ENCODE measurements around the gene ALOX15.

DNA sequence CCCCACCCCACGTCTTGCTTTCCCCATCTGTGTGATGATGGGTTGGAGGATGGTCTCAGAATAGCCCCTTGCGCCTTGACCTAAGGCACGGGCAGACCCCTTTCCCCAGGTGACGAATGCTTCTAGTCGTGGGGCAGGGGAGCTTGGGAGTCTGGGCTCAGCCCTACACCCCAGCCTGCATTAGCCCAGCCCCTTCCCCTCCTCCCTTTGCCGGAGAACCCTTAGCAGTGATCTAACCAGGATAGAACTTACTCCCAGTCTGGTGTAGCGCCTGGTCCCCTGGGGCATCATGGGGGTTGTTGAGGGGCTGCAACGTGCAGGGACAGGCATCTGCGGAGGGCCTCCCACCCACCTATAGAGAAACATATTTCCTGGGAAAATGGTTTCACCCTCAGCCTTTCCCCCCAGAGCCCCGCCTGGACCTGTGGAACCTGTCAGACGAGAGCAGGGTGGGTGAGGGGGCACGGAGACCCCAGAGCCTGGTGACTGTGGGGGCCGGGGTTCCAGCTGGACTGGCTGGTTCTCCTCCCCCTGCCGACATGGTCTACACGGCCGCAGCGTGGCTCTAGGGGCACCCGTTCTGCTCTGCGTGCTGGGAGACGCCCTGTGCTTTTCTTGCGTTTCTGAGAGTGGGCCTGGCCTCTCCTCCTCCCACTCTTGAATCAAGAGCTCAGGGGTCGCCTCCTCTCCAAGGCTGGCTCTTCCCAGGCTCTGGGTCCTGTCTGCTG is 52.4 kb downstream of the ALOX15 start:
- TF ChIP-seq, protein P1, sequence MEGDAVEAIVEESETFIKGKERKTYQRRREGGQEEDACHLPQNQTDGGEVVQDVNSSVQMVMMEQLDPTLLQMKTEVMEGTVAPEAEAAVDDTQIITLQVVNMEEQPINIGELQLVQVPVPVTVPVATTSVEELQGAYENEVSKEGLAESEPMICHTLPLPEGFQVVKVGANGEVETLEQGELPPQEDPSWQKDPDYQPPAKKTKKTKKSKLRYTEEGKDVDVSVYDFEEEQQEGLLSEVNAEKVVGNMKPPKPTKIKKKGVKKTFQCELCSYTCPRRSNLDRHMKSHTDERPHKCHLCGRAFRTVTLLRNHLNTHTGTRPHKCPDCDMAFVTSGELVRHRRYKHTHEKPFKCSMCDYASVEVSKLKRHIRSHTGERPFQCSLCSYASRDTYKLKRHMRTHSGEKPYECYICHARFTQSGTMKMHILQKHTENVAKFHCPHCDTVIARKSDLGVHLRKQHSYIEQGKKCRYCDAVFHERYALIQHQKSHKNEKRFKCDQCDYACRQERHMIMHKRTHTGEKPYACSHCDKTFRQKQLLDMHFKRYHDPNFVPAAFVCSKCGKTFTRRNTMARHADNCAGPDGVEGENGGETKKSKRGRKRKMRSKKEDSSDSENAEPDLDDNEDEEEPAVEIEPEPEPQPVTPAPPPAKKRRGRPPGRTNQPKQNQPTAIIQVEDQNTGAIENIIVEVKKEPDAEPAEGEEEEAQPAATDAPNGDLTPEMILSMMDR (conservative IDR thresholded peaks at IDR 0.05; ENCODE audit: low read length) = no peak
- no peak for TF ChIP-seq EZH2phosphoT487 (IDR thresholded peaks at IDR 0.05; ENCODE audit: borderline replicate concordance, low read depth, low read length)

Measured in OCI-LY7 (cell line).